GM19468 (cell line): ENCODE measurements around the gene CCDC183.
"Not testable (repeated sequence)": the region's sequence is repeated elsewhere in the genome, so short reads cannot be mapped to it uniquely, and the experiment has no call there.

Experiments used
- ATAC-seq: cut with Tn5 transposase; IDR thresholded peaks from one replicate; pipeline ENCODE4 v1.9.1; 2021; ENCODE audit warnings: mild to moderate bottlenecking, moderate library complexity, moderate number of reproducible peaks; ENCODE audit not compliant: unreplicated experiment; ENCODE audit errors: extremely low read depth

Gene CCDC183

GRCh38 chr9:136821826-136822544, 25.8 kb downstream of the CCDC183 start:
- no peak for ATAC-seq

GRCh38 chr9:136823136-136824046, 27.3 kb downstream of the CCDC183 start:
- no peak for ATAC-seq

GRCh38 chr9:136824496-136825225, 28.5 kb downstream of the CCDC183 start:
- ATAC-seq: no peak

GRCh38 chr9:136825295-136826187, 29.4 kb downstream of the CCDC183 start:
- ATAC-seq: no peak

- ATAC-seq: no peak
Measured at GRCh38 chr9:136826188-136826541, 30.0 kb downstream of the CCDC183 start.

- no peak for ATAC-seq
Measured at GRCh38 chr9:136826703-136827582, 30.8 kb downstream of the CCDC183 start.

GRCh38 chr9:136827794-136828473, 31.8 kb downstream of the CCDC183 start:
- no peak for ATAC-seq

GRCh38 chr9:136828474-136829140, 32.5 kb downstream of the CCDC183 start:
- ATAC-seq: no peak

GRCh38 chr9:136829412-136829811, 33.3 kb downstream of the CCDC183 start:
- ATAC-seq: no peak

GRCh38 chr9:136829981-136830885, 34.1 kb downstream of the CCDC183 start:
- no peak for ATAC-seq

- ATAC-seq: no peak
Measured at GRCh38 chr9:136831002-136831719, 35.0 kb downstream of the CCDC183 start.

- no peak for ATAC-seq
Measured at GRCh38 chr9:136831720-136832104, 35.6 kb downstream of the CCDC183 start.

GRCh38 chr9:136832581-136832980, 36.4 kb downstream of the CCDC183 start:
- ATAC-seq: no peak

- ATAC-seq: not testable (repeated sequence)
Measured at GRCh38 chr9:136833381-136834048, 37.4 kb downstream of the CCDC183 start.

- no peak for ATAC-seq
Measured at GRCh38 chr9:136835162-136835931, 39.2 kb downstream of the CCDC183 start.
